ENCODE data around the gene INPP5F. TPM values are rescaled to one million over a fixed set of nuclear protein-coding genes. Genes with fewer than 3 reads are reported as not detected.
"Not testable (repeated sequence)": the region's sequence is repeated elsewhere in the genome, so short reads cannot be mapped to it uniquely, and the experiment has no call there.

Gene INPP5F
- total RNA-seq, 1 donor from 2014 or later: 20.2 TPM

DNA sequence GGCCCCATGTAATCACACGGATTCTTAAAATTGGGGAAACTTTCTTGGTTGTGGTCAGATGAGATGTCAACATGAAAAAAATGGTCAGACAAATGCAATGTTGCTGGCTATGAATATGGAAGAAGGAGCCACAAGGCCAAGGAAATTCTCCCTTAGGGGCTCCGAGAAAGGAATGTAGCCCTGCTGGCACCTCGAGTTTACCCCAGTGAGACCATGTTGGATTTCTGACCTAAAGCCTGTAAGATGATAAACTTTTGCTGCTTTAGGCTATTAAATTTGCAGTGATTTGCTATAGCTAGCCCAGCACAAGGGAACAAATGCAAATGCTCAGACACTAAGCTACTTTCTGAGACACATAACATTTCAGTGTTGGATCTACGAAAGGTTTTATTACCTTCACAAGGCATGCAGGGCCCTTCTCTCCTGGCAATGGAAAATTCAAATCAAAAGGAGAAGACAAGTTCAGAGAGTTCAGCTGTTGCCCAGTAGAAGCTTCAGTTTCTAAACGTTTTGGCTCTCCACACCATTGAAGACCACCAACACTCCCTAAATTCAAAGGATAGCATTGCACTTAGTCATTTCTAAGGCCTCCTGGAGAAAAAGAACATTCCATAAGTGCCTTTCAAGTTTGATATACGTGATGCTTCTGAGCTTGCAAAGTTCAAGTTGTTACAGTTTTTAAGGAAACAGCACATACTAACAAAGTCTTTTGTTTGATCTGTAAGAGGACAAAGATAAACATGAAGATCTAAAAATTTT, 123.4 kb downstream of the INPP5F start:
- intact Hi-C loops (cut with DNase I): no loop called here

DNA sequence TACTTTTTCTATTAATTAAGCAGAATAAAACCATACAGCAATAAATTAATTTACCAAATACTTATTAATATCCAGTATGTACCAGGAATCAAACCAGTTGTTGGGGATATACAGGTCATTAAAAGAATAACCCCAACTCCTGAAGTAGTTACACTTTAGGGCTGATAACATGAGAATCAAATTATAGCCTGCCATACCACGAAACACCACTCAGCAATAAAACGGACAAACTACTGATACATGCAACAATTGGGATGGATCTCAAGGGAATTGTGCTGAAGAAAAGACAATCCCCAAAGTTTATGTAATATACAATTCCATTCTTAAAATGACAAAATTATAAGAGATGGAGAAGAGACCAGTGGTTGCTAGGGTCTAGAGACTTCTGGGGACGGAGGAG, 124.1 kb downstream of the INPP5F start:
- DNase-seq (ENCODE audit: low spot score): no peak
- intact Hi-C loops (cut with DNase I): loop anchor here (10.0 kb wide), 1 partner anchor 165 kb away; no protein-coding TSS in a partner anchor

More for the DNA sequence above, 123.4 kb downstream of the INPP5F start:
- no peak for DNase-seq (ENCODE audit: low spot score)

DNA sequence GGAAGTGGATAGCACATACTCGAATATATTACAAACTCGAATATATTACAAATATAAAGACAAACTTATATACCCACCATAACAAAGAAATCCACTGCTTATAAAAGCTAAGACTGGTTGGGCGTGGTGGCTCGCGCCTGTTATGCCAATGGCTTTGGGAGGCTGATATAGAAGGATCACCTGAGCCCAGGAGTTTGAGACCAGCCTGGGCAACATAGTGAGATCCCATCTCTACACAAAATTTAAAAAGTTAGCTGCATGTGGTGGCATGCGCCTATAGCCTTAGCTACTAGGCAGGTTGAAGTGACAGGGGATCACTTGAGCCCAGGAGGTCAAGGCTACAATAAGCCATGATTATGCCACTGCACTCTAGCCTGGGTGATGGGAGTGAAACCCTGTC, 126.4 kb downstream of the INPP5F start:
- DNase-seq (ENCODE audit: low spot score): no peak
- intact Hi-C loops (cut with DNase I): loop anchor here (10.0 kb wide), 1 partner anchor 167 kb away; no protein-coding TSS in a partner anchor

DNA sequence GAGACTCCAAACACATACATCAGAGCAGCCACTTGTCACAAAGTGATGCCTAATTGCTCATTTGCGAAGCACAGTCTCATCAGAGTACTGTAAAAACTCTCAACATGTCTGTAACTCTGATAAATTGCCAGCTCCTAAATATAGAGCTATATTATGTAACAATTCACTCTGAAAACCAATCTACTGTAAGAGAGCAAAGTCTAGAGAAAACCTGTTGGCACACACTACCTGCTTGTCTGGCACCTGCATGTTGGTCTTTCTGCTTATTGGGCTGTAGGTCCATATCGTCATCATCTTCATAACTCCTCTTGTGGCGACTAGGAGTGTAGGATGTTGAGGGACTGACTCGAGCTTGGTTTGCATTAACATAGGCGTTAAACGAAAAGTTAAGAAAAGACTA, 127.0 kb downstream of the INPP5F start:
- no peak for DNase-seq (ENCODE audit: low spot score)
- intact Hi-C loops (cut with DNase I): loop anchor here (10.0 kb wide), 1 partner anchor 168 kb away; no protein-coding TSS in a partner anchor

DNA sequence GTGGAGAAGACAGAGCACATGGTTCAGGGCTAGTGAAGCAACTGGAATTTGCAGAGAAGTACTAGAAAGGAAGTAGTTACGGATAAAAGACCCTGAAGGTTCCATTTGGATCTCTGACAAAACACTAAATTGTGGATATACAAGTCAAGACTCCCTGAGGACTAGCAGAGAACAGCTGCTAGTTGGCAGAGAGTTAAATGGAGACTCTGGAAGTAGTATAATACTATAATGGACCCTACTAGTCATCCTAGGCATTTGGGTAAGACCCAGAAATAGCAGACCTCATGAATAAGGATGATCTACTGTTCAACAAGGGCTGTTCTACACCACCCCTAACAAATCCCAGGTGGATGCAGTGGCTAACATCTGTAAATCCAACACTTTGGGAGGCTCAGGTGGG, 127.7 kb downstream of the INPP5F start:
- no peak for DNase-seq (ENCODE audit: low spot score)
- intact Hi-C loops (cut with DNase I): loop anchor here (10.0 kb wide), 1 partner anchor 169 kb away; no protein-coding TSS in a partner anchor

DNA sequence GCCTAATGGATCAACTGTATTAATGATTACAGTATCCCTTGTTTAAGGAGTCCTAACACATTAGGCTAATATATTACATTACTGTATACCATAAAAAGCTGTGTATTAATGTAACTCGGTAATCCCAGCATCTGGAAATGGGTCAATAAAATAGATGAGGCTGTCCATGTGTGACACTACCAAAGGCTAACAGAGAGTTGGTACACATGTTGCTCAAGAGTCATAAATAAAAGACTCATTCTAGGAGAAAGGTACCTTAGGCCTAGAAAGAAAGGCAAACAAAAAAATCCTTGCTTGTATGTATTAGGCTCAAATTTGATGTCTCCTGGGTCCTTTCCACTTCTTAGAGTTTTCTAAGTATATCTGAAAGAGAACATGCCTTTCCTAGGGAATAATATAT, 132.2 kb downstream of the INPP5F start:
- no peak for DNase-seq (ENCODE audit: low spot score)
- intact Hi-C loops (cut with DNase I): loop anchor here (5.0 to 10.0 kb wide), 2 partner anchors 173 to 246 kb away; no protein-coding TSS in a partner anchor

DNA sequence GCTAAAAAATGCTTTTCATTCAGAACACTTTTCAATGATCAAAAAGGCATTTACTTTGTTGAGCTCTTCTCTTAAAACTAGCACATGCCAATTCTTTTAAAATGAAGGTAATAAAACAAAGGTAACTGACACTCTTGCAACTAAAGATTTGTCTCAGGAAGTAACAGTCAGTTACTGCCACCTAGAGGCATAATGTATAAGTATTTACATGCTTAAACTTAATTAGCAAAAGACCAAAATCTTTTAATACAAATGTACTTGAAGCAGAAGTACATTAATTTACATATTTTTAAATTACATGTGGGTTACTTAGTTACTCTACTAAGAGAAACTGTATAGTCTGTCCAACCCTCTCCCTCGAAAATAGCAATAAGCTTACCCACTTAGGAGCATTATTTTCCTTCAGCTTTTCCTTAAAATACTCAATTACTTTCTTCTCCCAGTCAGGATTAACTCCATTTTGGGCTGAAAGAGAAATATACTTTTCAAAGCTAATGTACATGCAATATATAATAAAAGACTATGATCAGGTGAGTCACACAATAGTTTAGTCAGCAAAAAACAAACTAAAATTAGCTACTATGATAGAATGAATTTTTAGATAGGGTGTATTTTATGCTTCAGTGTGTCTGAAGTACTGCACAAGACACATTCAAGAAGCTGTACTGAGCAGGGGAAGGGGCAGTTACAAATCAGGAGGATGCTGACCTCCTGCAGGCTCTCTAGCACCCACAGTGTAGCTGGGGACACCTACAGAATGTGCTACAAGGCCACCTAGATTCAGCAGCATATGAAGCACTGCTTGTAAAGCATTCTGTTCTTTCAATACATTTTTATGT, 133.8 kb downstream of the INPP5F start:
- intact Hi-C loops (cut with DNase I): loop anchor here (5.0 to 10.0 kb wide), 3 partner anchors 107 to 247 kb away; no protein-coding TSS in a partner anchor
- DNase-seq (ENCODE audit: low spot score): no peak

DNA sequence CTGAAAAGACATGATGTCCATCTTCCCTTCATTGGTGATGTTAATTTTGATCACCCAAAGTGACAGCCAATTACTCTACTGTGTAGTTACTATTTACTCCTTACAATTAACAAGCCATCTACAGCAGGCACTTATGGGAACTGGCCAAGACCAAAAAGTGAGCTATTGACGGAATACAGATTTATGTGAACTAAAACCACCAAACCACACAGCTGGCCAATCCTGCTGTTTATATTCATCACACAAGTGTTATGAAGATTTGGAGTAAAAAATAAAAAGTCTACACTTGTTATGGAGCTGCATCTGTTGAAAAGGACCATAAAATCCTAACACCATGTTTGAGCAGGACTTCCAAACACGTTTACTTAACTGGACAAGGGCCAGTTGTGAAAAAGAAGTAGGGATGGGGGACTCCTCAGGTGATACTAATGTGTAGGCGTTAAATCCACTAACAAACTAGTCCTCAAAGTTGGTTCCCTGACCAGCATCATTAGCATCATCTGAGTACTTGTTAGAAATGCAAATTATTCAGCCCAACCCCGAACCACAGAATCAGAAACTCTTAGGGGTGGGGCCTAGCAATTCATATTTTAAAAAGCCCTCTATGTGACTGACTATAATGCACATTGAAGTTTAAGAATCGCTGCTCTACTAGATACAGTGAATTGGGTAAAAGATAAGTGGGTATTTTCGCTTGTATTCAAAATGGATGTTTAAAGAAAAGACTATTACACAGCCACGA, 135.2 kb downstream of the INPP5F start:
- intact Hi-C loops (cut with DNase I): loop anchor here (5.0 kb wide), 1 partner anchor 109 kb away; no protein-coding TSS in a partner anchor
- DNase-seq (ENCODE audit: low spot score): no peak

DNA sequence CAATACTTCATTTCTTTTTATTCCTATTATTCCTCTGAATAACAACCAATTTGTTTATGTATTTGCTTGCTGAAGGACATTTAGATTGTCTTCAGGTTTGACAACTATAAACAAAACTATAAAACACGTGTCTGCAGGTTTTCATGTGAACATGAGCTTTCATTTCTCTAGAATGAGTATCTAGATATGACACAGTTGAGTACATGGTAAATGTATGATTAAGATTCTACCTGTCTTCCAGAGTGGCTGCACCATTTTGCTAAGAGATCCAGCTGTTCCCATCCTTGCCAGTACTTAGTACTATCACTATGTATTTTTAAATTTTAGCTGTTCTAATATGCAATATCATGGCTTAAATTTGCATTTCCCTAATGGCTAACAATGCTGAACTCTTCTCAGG, 136.7 kb downstream of the INPP5F start:
- intact Hi-C loops (cut with DNase I): loop anchor here (5.0 kb wide), 1 partner anchor 110 kb away; no protein-coding TSS in a partner anchor
- no peak for DNase-seq (ENCODE audit: low spot score)

DNA sequence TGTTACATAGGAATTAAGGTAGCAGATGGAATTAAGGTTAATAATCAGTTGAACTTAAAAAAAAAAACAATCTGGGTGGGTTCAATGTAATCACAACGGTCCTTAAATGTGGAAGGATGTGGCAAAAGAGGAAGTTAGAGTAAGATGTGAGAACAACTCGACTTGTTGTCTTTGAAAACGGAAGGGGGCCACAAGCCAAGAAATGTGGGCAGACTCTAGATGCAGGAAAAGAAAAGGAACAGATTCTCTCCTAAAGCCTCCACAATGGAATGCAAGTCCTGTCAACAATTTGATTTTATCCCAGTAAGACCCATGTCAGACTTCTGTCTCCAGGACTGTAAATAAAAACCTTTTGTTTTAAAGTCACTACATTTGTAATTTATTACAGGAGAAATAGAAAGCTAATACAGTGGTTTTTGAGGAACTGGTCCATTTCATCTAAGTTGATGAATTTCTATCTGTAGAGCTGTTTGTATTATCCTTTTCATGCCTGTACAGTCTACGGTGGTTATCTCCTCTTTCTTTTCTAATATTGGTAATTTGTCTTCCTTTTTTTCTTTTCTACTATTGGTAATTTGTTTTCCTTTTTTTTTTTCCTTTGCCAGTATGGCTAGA, 138.2 kb downstream of the INPP5F start:
- intact Hi-C loops (cut with DNase I): loop anchor here (5.0 kb wide), 1 partner anchor 112 kb away; no protein-coding TSS in a partner anchor

DNA sequence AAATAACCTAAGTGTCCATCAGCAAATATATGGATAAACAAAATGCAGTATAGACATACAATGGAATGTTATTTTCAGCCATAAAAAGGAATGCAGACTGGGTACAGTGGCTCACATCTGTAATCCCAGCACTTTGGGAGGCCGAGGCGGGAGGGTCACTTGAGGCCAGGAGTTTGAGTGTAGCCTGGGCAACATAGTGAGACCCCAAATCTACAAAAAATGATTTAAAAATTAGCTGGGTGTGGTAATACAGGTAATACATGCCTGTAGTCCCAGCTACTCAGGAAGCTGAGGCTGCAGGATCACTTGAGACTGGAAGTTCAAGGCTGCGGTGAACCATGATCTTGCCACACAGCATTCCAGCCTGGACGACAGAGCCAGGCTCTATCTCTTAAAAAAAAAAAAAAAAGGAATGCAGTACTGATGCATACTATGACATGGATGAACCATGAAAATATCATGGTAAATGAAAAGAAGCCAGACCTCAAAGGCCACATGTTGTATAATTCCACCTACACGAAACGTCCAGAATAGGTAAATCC, 139.9 kb downstream of the INPP5F start:
- intact Hi-C loops (cut with DNase I): no loop called here
- no peak for DNase-seq (ENCODE audit: low spot score)

More for the DNA sequence above, 138.2 kb downstream of the INPP5F start:
- no peak for DNase-seq (ENCODE audit: low spot score)

DNA sequence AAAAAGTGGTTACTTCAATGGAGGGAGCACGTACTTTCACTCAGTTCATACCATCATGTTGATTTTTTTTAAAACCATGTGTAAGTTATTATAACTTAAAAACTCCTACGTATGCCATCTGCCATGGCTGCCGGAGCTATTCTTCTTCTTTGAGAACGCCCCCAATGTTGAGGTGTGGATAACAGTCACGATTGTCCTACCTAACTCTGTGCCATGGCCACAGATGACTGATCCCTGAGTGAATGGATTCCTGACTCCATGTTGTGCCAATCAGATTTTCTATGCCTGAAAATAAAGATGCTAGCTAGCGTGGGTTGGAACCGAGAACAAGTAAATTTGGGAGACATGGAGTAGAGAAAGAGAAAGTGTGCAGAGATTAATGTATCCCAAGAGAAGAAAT, 141.5 kb downstream of the INPP5F start:
- DNase-seq (ENCODE audit: low spot score): no peak
- intact Hi-C loops (cut with DNase I): no loop called here

DNA sequence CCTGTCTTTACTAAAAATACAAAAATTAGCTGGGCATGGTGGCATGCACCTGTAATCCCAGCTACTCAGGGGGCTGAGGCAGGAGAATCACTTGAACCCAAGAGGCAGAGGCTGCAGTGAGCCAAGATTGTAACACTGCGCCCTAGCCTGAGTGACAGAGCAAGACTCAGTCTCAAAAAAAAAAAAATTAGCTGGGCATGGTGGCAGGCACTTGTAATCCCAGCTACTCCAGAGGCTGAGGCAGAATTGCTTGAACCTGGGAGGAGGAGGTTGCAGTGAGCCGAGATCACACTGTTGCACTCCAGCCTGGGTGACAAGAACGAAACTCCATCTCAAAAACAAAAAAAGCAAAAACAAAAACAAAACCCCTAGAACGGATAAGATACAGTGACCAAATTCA, 143.5 kb downstream of the INPP5F start:
- DNase-seq (ENCODE audit: low spot score); intact Hi-C loops (cut with DNase I): not testable (repeated sequence)

DNA sequence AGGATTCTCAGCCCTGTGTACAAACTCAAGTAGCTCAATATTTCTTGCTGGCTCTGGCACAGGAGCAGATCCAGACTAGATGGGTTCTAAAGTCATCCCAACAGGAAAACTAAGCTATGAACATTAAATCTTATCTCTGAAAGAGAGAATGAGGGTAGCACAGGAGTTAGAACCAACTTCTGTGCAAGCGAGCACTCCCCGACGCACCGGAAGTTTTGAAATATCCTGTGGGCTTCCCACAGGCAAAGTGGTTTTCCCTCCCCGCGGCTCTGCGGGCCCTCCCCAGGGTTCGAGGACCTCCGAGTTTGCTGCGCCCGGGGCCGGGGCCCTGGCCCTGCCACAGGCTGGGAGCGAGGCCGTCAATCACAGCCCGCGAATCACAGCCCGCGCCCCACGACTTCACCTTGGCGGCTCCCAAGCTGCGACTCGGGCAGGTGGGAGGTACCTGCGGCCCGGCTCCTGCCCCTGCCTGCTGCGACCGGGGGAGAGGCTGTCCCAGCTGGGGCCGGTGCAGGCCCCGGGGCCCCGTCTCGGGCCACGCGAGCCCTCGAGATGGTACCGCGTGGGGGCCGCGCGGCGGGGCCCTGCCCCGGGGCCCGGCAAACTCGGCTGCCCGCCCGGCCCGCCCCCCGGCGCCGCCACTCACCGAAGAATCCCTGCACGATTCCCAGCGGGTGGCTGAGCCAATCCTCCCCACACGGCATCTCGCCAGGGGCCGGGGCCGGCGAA, 146.2 kb downstream of the INPP5F start:
- peak; percentile 84 for DNase-seq (ENCODE audit: low spot score)
- intact Hi-C loops (cut with DNase I): loop anchor here (1.0 to 5.0 kb wide), 2 partner anchors 20 to 185 kb away; partner anchors contain the start of gene SEC23IP

DNA sequence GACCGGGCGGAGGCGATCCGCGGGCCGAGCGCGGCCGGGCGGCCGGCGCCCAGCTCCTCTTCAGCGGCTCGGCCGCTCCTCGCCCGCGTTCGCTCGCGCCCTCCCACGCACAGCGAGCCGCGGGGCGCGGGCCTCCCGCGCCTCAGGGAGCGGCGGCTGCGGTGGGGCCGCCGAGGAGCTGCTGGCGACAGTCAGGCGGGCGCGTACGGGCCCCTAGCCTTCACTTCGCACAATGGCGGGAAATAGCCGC, 146.7 kb downstream of the INPP5F start, which contains the start of gene MCMBP:
MCMBP (minus strand) TSS at position 234 of the 250 bp plus-strand sequence. CDS start 259 bp downstream, outside the sequence.
- intact Hi-C loops (cut with DNase I): loop anchor here (1.0 to 5.0 kb wide), 2 partner anchors 20 to 185 kb away; partner anchors contain the start of gene SEC23IP
- DNase-seq (ENCODE audit: low spot score): no peak

DNA sequence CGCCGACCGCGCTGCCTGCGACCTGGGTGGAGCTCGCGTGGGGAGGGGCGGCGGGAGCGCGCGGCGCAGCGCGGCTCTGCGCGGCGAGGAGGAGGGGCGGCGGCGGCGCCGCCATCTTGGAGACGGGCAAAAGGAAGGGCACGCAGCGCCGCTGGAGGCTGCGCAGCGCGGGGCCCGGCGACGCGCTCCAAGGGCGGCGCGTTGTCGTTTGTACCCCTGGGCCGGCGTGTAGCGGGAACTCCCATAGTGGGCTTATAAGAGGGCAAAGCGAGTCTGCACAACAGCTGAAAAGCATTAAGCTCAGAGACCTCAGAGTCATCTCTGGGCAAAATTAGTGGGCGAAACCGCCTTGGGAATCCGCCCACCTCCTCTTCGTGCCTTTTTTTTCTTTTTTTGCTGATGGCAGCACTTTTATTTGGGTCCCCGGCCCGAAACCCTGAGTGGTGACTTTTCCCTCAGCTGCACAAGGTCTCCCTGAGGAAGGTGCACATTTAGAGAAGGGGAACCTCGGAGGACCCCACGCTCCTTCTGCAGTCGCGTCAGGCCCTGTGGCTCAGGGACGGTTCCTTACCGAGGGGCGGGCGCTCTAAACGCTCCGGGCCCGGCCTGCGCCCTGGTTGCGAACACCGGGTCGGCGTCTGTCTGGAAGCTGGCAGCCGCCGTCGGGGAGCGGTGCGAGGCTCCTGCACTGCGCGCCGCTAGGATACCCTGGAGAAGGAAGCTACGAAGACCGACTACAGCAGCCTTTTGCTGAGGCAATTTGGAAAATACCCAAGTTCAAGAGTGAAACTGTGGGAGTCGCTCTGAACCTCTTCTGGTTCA, 147.2 kb downstream of the INPP5F start:
- DNase-seq (ENCODE audit: low spot score): peak; percentile 96
- intact Hi-C loops (cut with DNase I): loop anchor here (1.0 to 5.0 kb wide), 2 partner anchors 19 to 186 kb away; partner anchors contain the start of gene SEC23IP

DNA sequence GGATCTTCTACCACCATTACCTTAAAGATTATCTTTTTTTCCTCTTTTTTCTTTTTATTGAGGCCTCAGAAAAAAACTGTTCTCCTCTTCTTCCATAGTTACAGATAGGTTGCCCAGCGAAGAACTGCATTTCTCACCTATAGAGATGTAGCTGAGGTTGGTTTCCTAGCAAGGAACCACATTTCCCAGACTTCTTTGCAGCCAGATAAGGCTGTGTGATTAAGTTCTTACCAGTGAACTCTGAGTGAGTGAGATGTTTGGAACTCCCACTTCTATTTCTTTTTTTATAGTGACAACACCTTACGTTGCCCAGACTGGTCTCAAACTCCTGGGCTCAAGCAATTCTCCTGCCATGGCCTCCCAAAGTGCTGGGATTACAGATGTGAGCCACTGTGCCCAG, 152.7 kb downstream of the INPP5F start:
- DNase-seq (ENCODE audit: low spot score): no peak
- intact Hi-C loops (cut with DNase I): no loop called here

Data from cardiac septum (tissue), 1 donor.